Measurements from ENCODE around the gene SEC16A.
A peak's percentile ranks its signal among the peaks of the same experiment; 100 is the strongest.

The SEC16A gene

GRCh38 chr9:136482793-136483588 lies at the start of gene SEC16A:
TSS of gene SEC16A (minus strand) at chr9:136483040. CDS start at chr9:136477615, 5,425 bp downstream.
- Histone ChIP-seq H3K4me1 (ENCODE audit: control insufficient read depth in 1 of 2, insufficient read depth in 1 of 2, low read depth in 1 of 2, low read length in 1 of 2) (peaks cover 34 to 39% of the 10 kb centered on the region in 2 experiments), H3K27ac (peak within 1 kb of the TSS; percentile 100), H3K36me3 (peaks cover 14% of the 10 kb centered on the region), H3K27me3 (peaks cover 16% of the 10 kb centered on the region), H3K9me3 (no peaks in the 10 kb centered on the region), H3K4me3 (ENCODE audit: low read depth in 1 of 2, low read length in 1 of 2) (peak within 1 kb of the TSS; percentile 81 to 95)
- TF ChIP-seq CTCF (IDR thresholded peaks at IDR 0.05): no peak

- TF ChIP-seq CTCF (IDR thresholded peaks at IDR 0.05): no peak
- Histone ChIP-seq H3K4me1 (ENCODE audit: control insufficient read depth in 1 of 2, insufficient read depth in 1 of 2, low read depth in 1 of 2, low read length in 1 of 2) (peaks cover 71 to 98% of the 10 kb centered on the region in 2 experiments), H3K4me3 (ENCODE audit: low read depth in 1 of 2, low read length in 1 of 2) (peak overlapping the region; percentile 15 to 72), H3K27me3 (peaks cover 24% of the 10 kb centered on the region), H3K27ac (peak overlapping the region; percentile 90), H3K9me3 (no peaks in the 10 kb centered on the region), H3K36me3 (peaks cover 41% of the 10 kb centered on the region)
These were observed 49.3 kb upstream of the SEC16A start for GRCh38 chr9:136531904-136532798.

DNA sequence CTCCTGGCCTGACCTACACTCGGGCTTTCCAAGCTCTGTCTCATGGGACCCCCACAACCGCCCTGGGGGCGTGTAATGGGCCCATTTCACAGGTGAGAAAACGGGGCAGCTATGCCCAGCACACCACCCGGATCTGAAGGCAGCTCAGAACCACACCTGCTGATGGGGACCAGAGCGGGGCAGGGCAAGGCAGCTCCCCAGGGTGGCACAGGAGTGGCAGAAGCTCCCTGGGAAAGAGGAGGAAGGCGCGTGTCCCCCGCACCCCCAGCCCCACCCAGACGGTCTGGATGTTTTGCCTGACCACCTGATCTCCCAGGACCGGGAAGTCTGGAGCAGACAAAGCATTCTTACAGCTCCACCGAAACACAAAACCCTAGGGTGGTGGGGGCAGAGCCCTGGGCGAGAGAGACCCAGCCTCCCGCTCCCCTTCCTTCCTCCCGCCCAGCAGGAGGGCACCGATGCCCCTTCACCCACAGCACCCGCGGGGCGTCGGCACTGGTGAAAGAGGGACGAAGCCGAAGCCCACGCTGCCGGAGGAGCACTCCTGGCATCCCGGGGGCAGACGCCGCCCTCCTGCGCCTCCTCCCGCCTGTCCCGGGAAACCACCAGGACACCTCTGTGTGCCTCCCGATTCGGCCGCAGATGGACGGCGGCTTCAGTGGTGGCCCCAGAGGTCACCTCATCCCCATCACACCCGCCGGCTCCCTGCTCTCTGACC lies 48.5 kb upstream of the SEC16A start:
- peak overlapping the region; percentile 66 for H3K27ac ChIP-seq
- peak overlapping the region; percentile 50 to 72 for H3K4me3 ChIP-seq (ENCODE audit: low read depth in 1 of 2, low read length in 1 of 2)
- H3K4me1 ChIP-seq (ENCODE audit: control insufficient read depth in 1 of 2, insufficient read depth in 1 of 2, low read depth in 1 of 2, low read length in 1 of 2): peaks cover 68 to 90% of the 10 kb centered on the region in 2 experiments
- H3K36me3 ChIP-seq: peaks cover 41% of the 10 kb centered on the region
- H3K27me3 ChIP-seq: peaks cover 24% of the 10 kb centered on the region
- H3K9me3 ChIP-seq: no peaks in the 10 kb centered on the region
- TF ChIP-seq CTCF (IDR thresholded peaks at IDR 0.05): no peak

DNA sequence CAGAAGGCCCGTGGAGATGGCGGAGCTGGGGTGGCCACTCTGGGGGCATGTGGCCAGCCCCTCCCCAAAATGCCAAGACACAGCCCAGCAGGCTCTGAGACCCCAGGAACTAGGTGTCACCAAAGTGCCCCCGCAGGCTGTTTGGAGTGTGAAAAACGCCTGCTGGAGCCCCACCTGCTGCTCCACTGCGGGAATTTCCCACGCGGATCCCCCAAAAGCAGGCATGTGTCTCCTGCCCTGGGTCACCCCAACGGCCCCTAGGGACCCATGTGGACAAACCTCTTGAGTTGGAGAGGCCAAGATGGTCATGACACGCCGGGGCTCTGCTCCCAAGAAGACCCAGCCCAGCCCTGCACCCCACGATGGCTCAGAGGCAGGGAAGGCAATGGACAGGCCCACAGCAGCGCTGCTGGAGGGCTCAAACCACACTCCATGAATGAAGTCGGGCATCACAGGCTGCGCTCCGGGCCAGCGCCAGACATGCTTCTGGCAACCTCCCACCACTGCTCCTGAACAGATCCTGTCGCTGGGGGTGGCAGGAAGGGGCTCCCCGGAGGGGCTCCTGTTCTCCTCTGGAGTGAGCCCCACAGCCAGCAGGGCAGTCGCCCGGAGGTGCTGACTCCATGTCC lies 47.7 kb upstream of the SEC16A start:
- peak overlapping the region; percentile 66 for H3K27ac ChIP-seq
- peaks cover 68 to 83% of the 10 kb centered on the region in 2 experiments for H3K4me1 ChIP-seq (ENCODE audit: control insufficient read depth in 1 of 2, insufficient read depth in 1 of 2, low read depth in 1 of 2, low read length in 1 of 2)
- H3K4me3 ChIP-seq (ENCODE audit: low read depth in 1 of 2, low read length in 1 of 2): peak overlapping the region; percentile 50 to 72
- TF ChIP-seq CTCF (IDR thresholded peaks at IDR 0.05): no peak
- peaks cover 44% of the 10 kb centered on the region for H3K36me3 ChIP-seq
- H3K27me3 ChIP-seq: peaks cover 24% of the 10 kb centered on the region
- no peaks in the 10 kb centered on the region for H3K9me3 ChIP-seq
